ENCODE measurements around the gene PHETA1.
"Not testable (repeated sequence)": the region's sequence is repeated elsewhere in the genome, so short reads cannot be mapped to it uniquely, and the experiment has no call there.

Gene PHETA1

DNA sequence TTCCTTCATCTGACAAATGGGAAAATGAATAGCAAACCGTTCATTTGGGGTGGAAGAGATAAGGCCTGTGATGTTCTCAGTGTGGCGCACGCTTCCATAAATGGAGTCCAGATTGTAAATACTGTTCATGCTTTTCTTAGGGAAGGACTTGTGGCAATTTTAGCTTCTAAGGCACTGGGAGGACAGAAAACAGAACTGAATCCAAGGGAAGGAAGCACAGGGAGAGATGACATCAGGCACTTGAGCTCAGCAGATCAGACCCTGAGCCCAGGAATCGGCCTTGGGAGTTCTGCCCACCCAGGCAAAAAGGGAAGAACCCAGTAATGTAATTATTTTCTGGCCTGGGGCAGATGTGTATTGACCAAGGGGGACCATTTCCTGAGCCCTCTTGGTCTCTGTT is 29.6 kb upstream of the PHETA1 start:
- CTCF ChIA-PET: interaction anchor here (0.9 to 1.8 kb wide), 2 partner anchors 53 to 273 kb away, joined by 4 to 14 read pairs; no protein-coding TSS in a partner anchor
- POLR2A ChIA-PET: interaction anchor here (0.7 kb wide), 1 partner anchor 53 kb away, joined by 3 read pairs; no protein-coding TSS in a partner anchor
- TF ChIP-seq FOXA1 (IDR thresholded peaks at IDR 0.05): no peak
- no peak for TF ChIP-seq ELF4 (IDR thresholded peaks at IDR 0.05)
- TF ChIP-seq, protein P1, sequence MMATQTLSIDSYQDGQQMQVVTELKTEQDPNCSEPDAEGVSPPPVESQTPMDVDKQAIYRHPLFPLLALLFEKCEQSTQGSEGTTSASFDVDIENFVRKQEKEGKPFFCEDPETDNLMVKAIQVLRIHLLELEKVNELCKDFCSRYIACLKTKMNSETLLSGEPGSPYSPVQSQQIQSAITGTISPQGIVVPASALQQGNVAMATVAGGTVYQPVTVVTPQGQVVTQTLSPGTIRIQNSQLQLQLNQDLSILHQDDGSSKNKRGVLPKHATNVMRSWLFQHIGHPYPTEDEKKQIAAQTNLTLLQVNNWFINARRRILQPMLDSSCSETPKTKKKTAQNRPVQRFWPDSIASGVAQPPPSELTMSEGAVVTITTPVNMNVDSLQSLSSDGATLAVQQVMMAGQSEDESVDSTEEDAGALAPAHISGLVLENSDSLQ (IDR thresholded peaks at IDR 0.05): no peak
- no peak for TF ChIP-seq FOXK2 (IDR thresholded peaks at IDR 0.05)
- DNase-seq (ENCODE audit: extremely low spot score): no peak

DNA sequence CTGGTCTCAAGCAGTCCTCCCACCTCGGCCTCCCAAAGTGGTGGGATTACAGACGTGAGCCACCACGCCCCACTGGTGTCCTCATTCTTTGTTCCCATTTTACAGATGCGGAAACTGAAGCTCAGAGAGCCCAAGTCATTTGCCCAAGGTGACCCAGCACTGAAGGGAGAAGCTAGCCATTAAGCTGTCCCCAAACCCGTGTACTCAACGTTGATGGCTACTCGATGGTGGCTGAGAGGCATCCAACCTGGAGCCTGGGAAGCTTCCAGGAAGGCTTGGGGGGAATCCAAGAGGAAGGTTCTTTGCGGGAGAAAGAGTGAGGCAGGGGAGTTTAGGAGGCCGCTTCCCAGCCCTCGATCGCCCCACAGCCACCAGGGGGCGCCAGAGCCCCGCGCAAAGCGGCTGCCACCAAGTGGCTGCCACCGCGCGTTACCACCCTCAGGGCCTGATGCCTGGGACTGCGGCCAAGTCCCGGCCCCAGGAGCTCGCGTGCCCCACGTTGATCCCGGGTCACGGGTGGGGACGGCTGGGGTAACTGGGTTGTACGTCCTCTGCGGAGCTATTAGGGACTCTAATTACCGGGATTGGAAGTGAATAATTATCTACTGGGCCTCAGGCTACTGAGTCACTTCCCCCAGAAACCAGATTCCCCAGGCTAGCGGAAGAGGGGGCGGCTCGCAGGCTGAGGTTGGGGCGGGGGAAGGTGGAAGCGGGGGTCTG is 28.0 kb upstream of the PHETA1 start:
- ChIA-PET POLR2A (interaction anchor here (0.9 kb wide), 1 partner anchor 11 kb away, joined by 3 read pairs; no protein-coding TSS in a partner anchor), CTCF (interaction anchor here (0.5 to 2.6 kb wide), 28 partner anchors 11 to 910 kb away, joined by 3 to 37 read pairs (median 3); partner anchors contain the start of gene PHETA1)
- DNase-seq (ENCODE audit: extremely low spot score): peak; percentile 86
- TF ChIP-seq CTBP1 (IDR thresholded peaks at IDR 0.05; ENCODE audit: borderline replicate concordance) (no peak), ELF4 (IDR thresholded peaks at IDR 0.05) (no peak), BHLHE40 (IDR thresholded peaks at IDR 0.05; ENCODE audit: borderline replicate concordance) (no peak), FOXA1 (IDR thresholded peaks at IDR 0.05) (no peak), SP1 (IDR thresholded peaks at IDR 0.05) (no peak), TARDBP (IDR thresholded peaks at IDR 0.05) (peak; percentile 87), LEF1 (IDR thresholded peaks at IDR 0.05; ENCODE audit: borderline replicate concordance) (no peak; the same call in 1 of the 2 replicates), FOXK2 (IDR thresholded peaks at IDR 0.05) (no peak), HDGF (IDR thresholded peaks at IDR 0.05; ENCODE audit: borderline replicate concordance) (no peak), ARNT (IDR thresholded peaks at IDR 0.05) (0 out of 2 replicates have a peak, but pooled peaks have one; percentile 27), FOXM1 (IDR thresholded peaks at IDR 0.05; ENCODE audit: borderline replicate concordance) (no peak), ZNF384 (IDR thresholded peaks at IDR 0.05) (no peak)
- TF ChIP-seq, protein P1 (IDR thresholded peaks at IDR 0.05): no peak

DNA sequence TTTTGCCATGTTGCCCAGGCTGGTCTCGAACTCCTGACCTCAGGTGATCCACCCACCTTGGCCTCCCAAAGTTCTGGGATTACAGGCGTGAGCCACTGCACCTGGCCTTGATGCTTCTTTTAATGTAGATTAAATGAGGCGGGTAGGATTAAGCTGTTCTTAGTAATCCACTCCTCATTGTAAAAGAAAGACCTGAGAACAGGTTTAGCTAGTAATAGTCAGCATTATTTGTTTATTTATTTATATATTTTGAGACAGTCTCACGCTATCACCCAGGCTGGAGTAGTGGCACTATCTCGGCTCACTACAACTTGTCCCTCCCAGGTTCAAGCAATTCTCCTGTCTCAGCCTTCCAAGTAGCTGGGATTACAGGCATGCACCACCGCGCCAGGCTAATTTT is 27.4 kb upstream of the PHETA1 start:
- CTCF ChIA-PET: interaction anchor here (0.5 to 2.6 kb wide), 20 partner anchors 10 to 405 kb away, joined by 3 to 37 read pairs (median 4); partner anchors contain the start of gene PHETA1
- POLR2A ChIA-PET; DNase-seq (ENCODE audit: extremely low spot score): not testable (repeated sequence)

DNA sequence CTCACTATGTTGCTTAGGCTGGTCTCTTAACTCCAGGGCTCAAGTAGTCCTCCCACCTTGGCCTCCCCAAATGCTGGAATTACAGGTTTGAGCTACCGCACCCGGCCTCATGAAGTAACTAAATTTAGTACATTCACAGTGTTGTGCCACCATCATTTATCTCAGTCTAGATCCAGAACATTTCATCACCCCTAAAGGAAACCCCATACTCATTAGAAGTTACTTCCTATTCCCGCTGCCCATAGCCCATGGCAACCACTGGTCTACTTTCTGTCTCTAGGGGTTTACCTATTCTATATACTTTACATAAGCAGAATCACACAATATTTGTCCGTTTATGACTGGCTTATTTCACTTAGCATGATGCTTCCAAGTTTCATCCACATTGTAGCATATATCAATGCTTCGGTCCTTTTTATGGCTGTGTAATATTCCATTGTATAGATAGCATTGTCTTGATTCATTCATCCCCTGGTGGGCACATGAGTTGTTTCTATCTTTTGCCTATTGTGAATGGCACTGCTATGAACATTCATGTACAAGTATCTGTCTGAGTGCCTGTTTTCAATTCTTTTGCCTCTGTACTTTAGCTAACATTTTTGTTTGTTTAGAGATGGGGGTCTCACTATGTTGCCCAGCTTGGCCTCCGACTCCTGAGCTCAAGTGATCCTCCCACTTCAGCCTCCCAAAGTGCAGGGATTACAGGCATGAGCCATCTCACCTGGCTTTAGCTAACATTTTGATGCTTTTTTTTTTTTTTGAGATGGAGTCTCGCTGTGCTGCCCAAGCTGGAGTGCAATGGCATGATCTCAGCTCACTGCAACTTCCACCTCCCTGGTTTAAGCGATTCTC is 26.7 kb upstream of the PHETA1 start:
- TF ChIP-seq SP1 (IDR thresholded peaks at IDR 0.05) (no peak), L3MBTL2 (conservative IDR thresholded peaks at IDR 0.05) (no peak), CTBP1 (IDR thresholded peaks at IDR 0.05; ENCODE audit: borderline replicate concordance) (no peak), SUZ12 (IDR thresholded peaks at IDR 0.05) (no peak), ARNT (IDR thresholded peaks at IDR 0.05) (no peak), FOXA1 (IDR thresholded peaks at IDR 0.05) (no peak), HDGF (IDR thresholded peaks at IDR 0.05; ENCODE audit: borderline replicate concordance) (no peak), ZNF384 (IDR thresholded peaks at IDR 0.05) (no peak), FOXK2 (IDR thresholded peaks at IDR 0.05) (no peak), TARDBP (IDR thresholded peaks at IDR 0.05) (no peak), BHLHE40 (IDR thresholded peaks at IDR 0.05; ENCODE audit: borderline replicate concordance) (no peak), LEF1 (IDR thresholded peaks at IDR 0.05; ENCODE audit: borderline replicate concordance) (no peak), NFRKB (IDR thresholded peaks at IDR 0.05) (no peak), ELF4 (IDR thresholded peaks at IDR 0.05) (no peak), FOXM1 (IDR thresholded peaks at IDR 0.05; ENCODE audit: borderline replicate concordance) (no peak)
- TF ChIP-seq, protein P1 (IDR thresholded peaks at IDR 0.05): no peak
- no peak for DNase-seq (ENCODE audit: extremely low spot score)
- CTCF ChIA-PET: interaction anchor here (0.6 to 2.6 kb wide), 11 partner anchors 10 to 516 kb away, joined by 3 to 37 read pairs (median 3); no protein-coding TSS in a partner anchor
- POLR2A ChIA-PET: no interaction called here

DNA sequence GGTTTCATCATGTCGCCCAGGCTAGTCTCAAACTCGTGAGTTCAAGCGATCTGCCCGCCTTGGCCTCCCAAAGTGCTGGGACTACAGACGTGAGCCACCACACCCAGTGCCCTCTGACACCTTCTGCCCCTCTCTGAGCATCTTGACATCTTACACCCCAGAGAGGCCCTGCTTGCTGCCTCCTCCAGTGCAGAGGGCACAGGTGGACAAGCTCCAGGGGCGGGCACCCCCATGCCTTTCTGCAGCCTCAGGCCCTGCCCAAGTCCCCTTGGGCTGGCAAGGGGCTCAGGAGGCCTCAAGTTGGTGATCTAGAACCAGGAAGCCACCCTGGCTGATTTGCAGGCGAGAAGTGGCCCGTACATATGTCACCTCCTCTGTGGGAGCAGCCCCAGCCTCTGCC is 25.6 kb upstream of the PHETA1 start:
- TF ChIP-seq SUZ12 (IDR thresholded peaks at IDR 0.05): no peak
- TF ChIP-seq BHLHE40 (IDR thresholded peaks at IDR 0.05; ENCODE audit: borderline replicate concordance): no peak
- no peak for TF ChIP-seq ZNF384 (IDR thresholded peaks at IDR 0.05)
- no peak for TF ChIP-seq HDGF (IDR thresholded peaks at IDR 0.05; ENCODE audit: borderline replicate concordance)
- TF ChIP-seq NFRKB (IDR thresholded peaks at IDR 0.05): no peak
- no peak for TF ChIP-seq FOXK2 (IDR thresholded peaks at IDR 0.05)
- no peak for TF ChIP-seq TARDBP (IDR thresholded peaks at IDR 0.05)
- TF ChIP-seq FOXM1 (IDR thresholded peaks at IDR 0.05; ENCODE audit: borderline replicate concordance): no peak
- no peak for TF ChIP-seq LEF1 (IDR thresholded peaks at IDR 0.05; ENCODE audit: borderline replicate concordance)
- no peak for TF ChIP-seq ELF4 (IDR thresholded peaks at IDR 0.05)
- no peak for TF ChIP-seq SP1 (IDR thresholded peaks at IDR 0.05)
- TF ChIP-seq, protein P1 (IDR thresholded peaks at IDR 0.05): no peak
- TF ChIP-seq ARNT (IDR thresholded peaks at IDR 0.05): no peak
- no peak for TF ChIP-seq L3MBTL2 (conservative IDR thresholded peaks at IDR 0.05)
- ChIA-PET POLR2A (no interaction called here), CTCF (interaction anchor here (0.6 to 1.0 kb wide), 2 partner anchors 17 to 515 kb away, joined by 3 to 4 read pairs; no protein-coding TSS in a partner anchor)
- DNase-seq (ENCODE audit: extremely low spot score): no peak

Data from HEK293T (cell line).